IMR-90 (cell line): ENCODE measurements around the gene MTX2. TPM values are rescaled to one million over a fixed set of nuclear protein-coding genes. Genes with fewer than 3 reads are reported as not detected.

ENCODE experiments used
- ATAC-seq: fragments of 200-7000 bp; cut with Tn5 transposase; 2 replicates; pipeline ENCODE4 v1.9.1; 2020; ENCODE audit warnings: low read depth, mild to moderate bottlenecking, moderate library complexity
- BruUV-seq: library from RNA; stranded (reverse); fragments of 400-500 nt; replicated peaks from 2 replicates; lab custom pipeline; 2021; lab: Mats Ljungman, UMichigan
- CTCF ChIA-PET: fragments of 300-600 bp; formaldehyde crosslinking; extraction: SDS; loops from one replicate; lab custom pipeline; 2021; ENCODE audit warnings: antibody characterized with exemption; lab: Yijun Ruan, JAX
- POLR2A ChIA-PET: fragments of 300-600 bp; sonication (Branson Sonifier 250); formaldehyde crosslinking; loops from one replicate; lab custom pipeline; 2022; ENCODE audit warnings: antibody characterized with exemption; ENCODE audit not compliant: unreplicated experiment; lab: Charles Lee
- DNase-seq: peaks from one replicate; pipeline ENCODE4 v3.0.0; 2013
- H2AFZ ChIP-seq: replicated peaks from 2 replicates; pipeline ENCODE3; 2013; ENCODE audit warnings: low read length, mild to moderate bottlenecking; ENCODE audit not compliant: poor library complexity
- H2AK5ac ChIP-seq: 2 replicates; pipeline ENCODE4 v1.6.1; 2013; ENCODE audit warnings: low read depth, low read length, inconsistent platforms
- H2AK9ac ChIP-seq: replicated peaks from 2 replicates; pipeline ENCODE3; 2013; ENCODE audit warnings: mild to moderate bottlenecking, low read depth, low read length, moderate library complexity; ENCODE audit not compliant: poor library complexity
- H2BK120ac ChIP-seq: 2 replicates; pipeline ENCODE4 v1.6.1; 2013; ENCODE audit warnings: low read depth, low read length, inconsistent platforms
- H2BK15ac ChIP-seq: 3 replicates; pipeline ENCODE4 v1.6.1; 2013; ENCODE audit warnings: low read depth, low read length, inconsistent platforms
- H2BK20ac ChIP-seq: 2 replicates; pipeline ENCODE4 v1.6.1; 2013; ENCODE audit warnings: low read depth, mild to moderate bottlenecking, inconsistent platforms, low read length, moderate library complexity
- H2BK5ac ChIP-seq: 2 replicates; pipeline ENCODE4 v1.6.1; 2013; ENCODE audit warnings: mild to moderate bottlenecking, low read depth, low read length, inconsistent platforms; ENCODE audit not compliant: poor library complexity, severe bottlenecking
- H3K14ac ChIP-seq: replicated peaks from 2 replicates; pipeline ENCODE4 v1.6.1; 2013; ENCODE audit warnings: low read depth, low read length, inconsistent platforms
- H3K18ac ChIP-seq: 2 replicates; pipeline ENCODE4 v1.6.1; 2013; ENCODE audit warnings: low read depth, low read length, control low read depth
- H3K23ac ChIP-seq: 2 replicates; pipeline ENCODE4 v1.6.1; 2013; ENCODE audit warnings: low read depth, low read length, inconsistent platforms
- H3K27ac ChIP-seq: 2 replicates; pipeline ENCODE4 v1.5.1; 2013; ENCODE audit warnings: mild to moderate bottlenecking, control low read depth, low read length; ENCODE audit not compliant: insufficient read depth
- H3K27me3 ChIP-seq: 2 replicates; pipeline ENCODE4 v1.6.1; 2013; ENCODE audit warnings: low read length; ENCODE audit not compliant: control insufficient read depth, insufficient read depth
- H3K36me3 ChIP-seq: 2 replicates; pipeline ENCODE4 v1.6.1; 2013; ENCODE audit warnings: low read length, mixed read lengths; ENCODE audit not compliant: control insufficient read depth, insufficient read depth
- H3K4ac ChIP-seq: 2 replicates; pipeline ENCODE4 v1.6.1; 2013; ENCODE audit warnings: low read depth, low read length, inconsistent platforms
- H3K4me1 ChIP-seq: 2 replicates; pipeline ENCODE4 v1.6.1; 2013; ENCODE audit warnings: low read length, mixed read lengths; ENCODE audit not compliant: control insufficient read depth, insufficient read depth
- H3K4me2 ChIP-seq: 2 replicates; pipeline ENCODE4 v1.6.1; 2013; ENCODE audit warnings: low read depth, mild to moderate bottlenecking, control low read depth, low read length, moderate library complexity
- H3K4me3 ChIP-seq: 2 replicates; pipeline ENCODE4 v1.5.1; 2013; ENCODE audit warnings: low read depth, mild to moderate bottlenecking, control low read depth, low read length, moderate library complexity; ENCODE audit not compliant: insufficient read depth
- H3K56ac ChIP-seq: 2 replicates; pipeline ENCODE4 v1.6.1; 2013; ENCODE audit warnings: low read length, inconsistent platforms; ENCODE audit not compliant: insufficient read depth; ENCODE audit errors: extremely low read depth
- H3K79me1 ChIP-seq, 2 experiments: 2 replicates each; pipeline ENCODE4 v1.6.1; 2013; ENCODE audit warnings: low read length in 2 of 2, inconsistent platforms in 1 of 2, low read depth in 1 of 2
- H3K9ac ChIP-seq: 2 replicates; pipeline ENCODE4 v1.6.1; 2013; ENCODE audit warnings: low read depth, low read length, control low read depth
- H3K9me1 ChIP-seq: 2 replicates; pipeline ENCODE4 v1.6.1; 2013; ENCODE audit warnings: low read length, inconsistent platforms; ENCODE audit not compliant: insufficient read depth
- H3K9me3 ChIP-seq: 2 replicates; pipeline ENCODE4 v1.6.1; 2013; ENCODE audit warnings: low read length; ENCODE audit not compliant: control insufficient read depth, insufficient read depth
- H4K20me1 ChIP-seq: 2 replicates; pipeline ENCODE4 v1.6.1; 2013; ENCODE audit warnings: low read length, inconsistent platforms; ENCODE audit not compliant: insufficient read depth
- H4K5ac ChIP-seq: 2 replicates; pipeline ENCODE4 v1.6.1; 2013; ENCODE audit warnings: mild to moderate bottlenecking, low read depth, low read length, control low read depth
- H4K8ac ChIP-seq, 2 experiments: 2 replicates each; pipeline ENCODE4 v1.6.1; 2013; ENCODE audit warnings: low read depth in 2 of 2, low read length in 2 of 2, control low read depth in 1 of 2, inconsistent platforms in 1 of 2
- H4K91ac ChIP-seq: 2 replicates; pipeline ENCODE4 v1.6.1; 2013; ENCODE audit warnings: low read depth, low read length, inconsistent platforms; ENCODE audit not compliant: insufficient read depth
- NFE2L2 ChIP-seq: fragments of 150-350 bp; IDR thresholded peaks from 2 replicates; pipeline ENCODE4 v1.6.1; 2016; ENCODE audit warnings: low read depth, mild to moderate bottlenecking, low read length
- SMC3 ChIP-seq: fragments of 150-350 bp; IDR thresholded peaks from 2 replicates; pipeline ENCODE4 v1.6.1; 2016; ENCODE audit warnings: low read depth, mild to moderate bottlenecking, antibody characterized with exemption, low read length, moderate library complexity
- USF2 ChIP-seq: fragments of 150-350 bp; IDR thresholded peaks from 2 replicates; pipeline ENCODE4 v1.6.1; 2017; ENCODE audit warnings: mild to moderate bottlenecking, antibody characterized with exemption, low read length, low read depth
- WGBS, 2 experiments: methylation state at CpG; one replicate each; pipeline versions ENCODE4 v1.1.5 to v1.1.7; 2013; ENCODE audit warnings: missing lambda C conversion rate in 2 of 2; ENCODE audit not compliant: insufficient read length in 1 of 2; ENCODE audit errors: extremely low coverage in 2 of 2; 5-methylcytosine and 5-hydroxymethylcytosine counted together
- dilution Hi-C: fragments of 300-500 bp; cut with HindIII; formaldehyde crosslinking; loops from one replicate; pipeline ENCODE4 v1.14.3; 2018; ENCODE audit warnings: low sequenced_read_pairs; ENCODE audit not compliant: unreplicated experiment
- in situ Hi-C: fragments of 300-500 bp; cut with MboI; formaldehyde crosslinking; loops from 3 replicates; pipeline ENCODE4 v1.14.3; 2019; ENCODE audit warnings: low sequenced_read_pairs, inconsistent platforms, mixed read lengths
- intact Hi-C: fragments of 100-400 bp; cut with micrococcal nuclease; formaldehyde crosslinking; loops from 2 replicates; pipeline ENCODE4 v1.10.0; 2022
- polyA plus RNA-seq, 3 experiments: library from polyadenylated mRNA; depleted of rRNA; stranded (reverse); fragments of >200 nt; gene quantifications; 2 replicates each; pipeline ENCODE4 v1.2.3, GENCODE V29; 2012; ENCODE audit warnings: low replicate concordance in 1 of 3
- total RNA-seq: library from RNA; depleted of rRNA; stranded (reverse); fragments of >200 nt; gene quantifications from 2 replicates; pipeline ENCODE4 v1.2.3, GENCODE V29; 2012

Gene MTX2
- total and polyA plus RNA-seq, 2 of the 4 experiments (the other 2 are of a cell fraction) = 24.9 to 37.8 TPM

- CTCF ChIA-PET = interaction anchor here (1.1 to 1.2 kb wide), 2 partner anchors 178 to 186 kb away, joined by 4 read pairs; no protein-coding TSS in a partner anchor
- H3K27ac ChIP-seq = no peak overlapping the region
Measured at GRCh38 chr2:176268976-176269318, 295 bp upstream of the MTX2 start.

More at GRCh38 chr2:176268976-176269318, 295 bp upstream of the MTX2 start:
- H3K14ac ChIP-seq = no peak overlapping the region
- no peak overlapping the region for H2BK5ac ChIP-seq
- H3K4me1 ChIP-seq = no peaks in the 10 kb centered on the region
- no peak overlapping the region for H2AK5ac ChIP-seq
- no peak overlapping the region for H4K91ac ChIP-seq
- intact Hi-C loops (loop anchor here (1.0 kb wide), 1 partner anchor 185 kb away; no protein-coding TSS in a partner anchor), dilution Hi-C loops (no loop called here), in situ Hi-C loops (no loop called here)
- no peak overlapping the region for H3K23ac ChIP-seq
- H2AK9ac ChIP-seq = no peak overlapping the region
- TF ChIP-seq USF2 = no peak
- TF ChIP-seq NFE2L2 = no peak
- no peak for TF ChIP-seq SMC3
- no peak overlapping the region for H3K18ac ChIP-seq
- H3K9ac ChIP-seq = no peak overlapping the region
- H4K8ac ChIP-seq = peak overlapping the region; percentile 64 to 94; a peak in 3 of 4 replicates
- ATAC-seq (peak; percentile 30), DNase-seq (no peak)
- H3K27me3 ChIP-seq = no peaks in the 10 kb centered on the region; the same call in 1 of the 2 replicates
- peak overlapping the region; percentile 97 for H2AFZ ChIP-seq
- H2BK20ac ChIP-seq = no peak overlapping the region
- H3K4me3 ChIP-seq = peak overlapping the region; percentile 98
- H3K4me2 ChIP-seq = peak overlapping the region; percentile 89
- H3K79me1 ChIP-seq = peaks cover 6 to 12% of the 10 kb centered on the region in 2 experiments
- H3K9me1 ChIP-seq = no peaks in the 10 kb centered on the region
- POLR2A ChIA-PET = interaction anchor here (0.6 kb wide), 1 partner anchor 175 kb away, joined by 3 read pairs; no protein-coding TSS in a partner anchor
- no peak overlapping the region for H2BK15ac ChIP-seq
- H4K5ac ChIP-seq = peak overlapping the region; percentile 83
- H3K9me3 ChIP-seq = no peaks in the 10 kb centered on the region
- 0% methylated on average over 4 of the region's 10 CpGs; no CpG with 5 or more reads in 1 of the 2 experiments for WGBS, 2 experiments
- BruUV-seq = no TSS peak
- no peaks in the 10 kb centered on the region for H4K20me1 ChIP-seq
- H3K56ac ChIP-seq = no peak overlapping the region
- H2BK120ac ChIP-seq = no peak overlapping the region
- H3K36me3 ChIP-seq = no peaks in the 10 kb centered on the region
- H3K4ac ChIP-seq = no peak overlapping the region
